Neuron (in vitro differentiated cells): ENCODE data around the gene ARAP1.

Source experiments
- H2AFZ ChIP-seq: one replicate; pipeline ENCODE4 v1.6.1; 2013; ENCODE audit warnings: low read depth, mild to moderate bottlenecking, inconsistent platforms, low read length, moderate library complexity
- H3K27me3 ChIP-seq: one replicate; pipeline ENCODE4 v1.6.1; 2013; ENCODE audit warnings: low read length; ENCODE audit not compliant: insufficient read depth
- H3K36me3 ChIP-seq: one replicate; pipeline ENCODE4 v1.6.1; 2013; ENCODE audit warnings: low read length; ENCODE audit not compliant: insufficient read depth
- H3K4me1 ChIP-seq: one replicate; pipeline ENCODE4 v1.6.1; 2013; ENCODE audit warnings: low read length; ENCODE audit not compliant: insufficient read depth
- H3K4me3 ChIP-seq: 2 replicates; pipeline ENCODE4 v1.5.1; 2013; ENCODE audit warnings: mild to moderate bottlenecking, low read length, moderate library complexity
- H3K9me3 ChIP-seq: one replicate; pipeline ENCODE4 v1.6.1; 2013; ENCODE audit warnings: low read length

The ARAP1 gene

DNA sequence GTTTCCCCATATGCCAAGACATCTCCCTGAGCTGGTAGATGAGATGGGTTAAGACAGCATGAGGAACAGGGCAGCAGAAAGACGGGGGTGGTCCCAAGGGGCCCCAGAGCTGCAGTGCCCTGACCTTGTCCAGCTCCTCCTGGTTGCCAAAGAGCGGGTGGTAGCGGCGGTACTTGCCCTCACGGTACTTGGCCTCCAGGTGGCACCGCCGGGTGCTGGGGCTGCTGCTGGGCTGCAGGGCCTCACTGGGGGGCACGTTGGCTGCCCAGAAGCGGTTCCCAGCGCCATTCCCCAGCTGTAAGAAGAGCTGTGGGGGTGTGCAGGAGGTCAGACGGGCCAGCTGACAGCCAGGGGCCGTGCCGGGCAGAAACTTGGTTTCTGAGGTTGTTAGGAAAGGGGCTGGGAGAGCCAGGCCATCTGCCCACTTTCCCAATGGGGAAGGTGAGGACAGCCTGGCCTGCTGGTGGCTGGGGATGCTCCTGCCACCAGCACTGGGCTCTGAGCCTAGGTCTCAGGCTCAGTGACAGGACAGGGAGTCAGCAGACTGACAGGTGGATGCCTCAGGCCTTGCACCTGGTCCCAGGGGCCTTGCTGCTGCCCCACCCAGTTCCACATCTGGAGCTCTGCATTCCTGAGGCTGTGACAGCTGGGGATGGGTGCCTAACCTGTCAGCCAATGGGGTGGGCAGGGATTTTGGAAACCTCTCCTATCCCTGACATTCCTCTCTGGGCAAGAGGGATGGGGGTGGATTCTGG is 48.0 kb downstream of the ARAP1 start:
- Histone ChIP-seq H3K36me3 (no peaks in the 10 kb centered on the region), H3K4me1 (peaks cover 7% of the 10 kb centered on the region), H3K9me3 (no peaks in the 10 kb centered on the region)

DNA sequence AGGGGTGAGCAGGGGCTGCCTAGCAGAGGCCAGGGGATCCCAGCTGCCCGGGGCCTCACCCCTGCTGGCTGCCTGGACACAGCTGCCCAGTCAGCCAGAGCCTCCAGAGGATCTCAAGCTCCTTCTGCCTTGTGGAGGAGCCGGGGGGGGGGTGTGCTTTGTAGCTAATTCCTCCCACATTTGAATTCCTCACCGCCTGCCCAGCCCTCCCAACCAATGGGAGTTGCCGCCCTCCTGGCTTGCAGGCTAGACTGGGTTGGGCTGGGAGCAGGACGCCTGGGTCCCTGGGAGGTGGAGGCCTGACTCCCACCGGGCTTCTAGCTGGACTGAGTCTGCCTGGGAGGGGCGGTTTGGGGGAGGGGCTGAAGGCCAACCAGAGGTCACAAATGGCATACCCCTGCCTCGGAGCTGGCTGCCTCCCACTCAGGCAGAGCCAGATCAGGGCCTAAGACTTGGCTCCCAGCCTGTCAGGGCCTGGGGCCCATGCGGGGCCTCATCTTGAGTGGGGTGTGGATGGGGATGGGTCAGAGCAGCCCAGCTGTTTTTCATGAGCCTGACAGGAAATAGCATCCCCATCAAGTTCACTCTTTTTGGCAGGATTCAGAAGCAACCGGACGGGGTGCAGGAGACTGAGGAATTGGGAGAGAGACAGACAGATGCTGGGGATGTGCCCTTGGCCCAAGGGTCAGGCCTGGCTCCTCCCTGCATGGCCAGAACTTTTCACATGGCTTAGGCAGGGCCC is 48.8 kb downstream of the ARAP1 start:
- Histone ChIP-seq H2AFZ (no peak overlapping the region), H3K27me3 (no peaks in the 10 kb centered on the region), H3K9me3 (no peaks in the 10 kb centered on the region), H3K4me1 (peaks cover 7% of the 10 kb centered on the region), H3K4me3 (no peak overlapping the region), H3K36me3 (no peaks in the 10 kb centered on the region)

More for the DNA sequence above, 48.0 kb downstream of the ARAP1 start:
- Histone ChIP-seq H3K4me3 (no peak overlapping the region), H2AFZ (no peak overlapping the region), H3K27me3 (no peaks in the 10 kb centered on the region)

DNA sequence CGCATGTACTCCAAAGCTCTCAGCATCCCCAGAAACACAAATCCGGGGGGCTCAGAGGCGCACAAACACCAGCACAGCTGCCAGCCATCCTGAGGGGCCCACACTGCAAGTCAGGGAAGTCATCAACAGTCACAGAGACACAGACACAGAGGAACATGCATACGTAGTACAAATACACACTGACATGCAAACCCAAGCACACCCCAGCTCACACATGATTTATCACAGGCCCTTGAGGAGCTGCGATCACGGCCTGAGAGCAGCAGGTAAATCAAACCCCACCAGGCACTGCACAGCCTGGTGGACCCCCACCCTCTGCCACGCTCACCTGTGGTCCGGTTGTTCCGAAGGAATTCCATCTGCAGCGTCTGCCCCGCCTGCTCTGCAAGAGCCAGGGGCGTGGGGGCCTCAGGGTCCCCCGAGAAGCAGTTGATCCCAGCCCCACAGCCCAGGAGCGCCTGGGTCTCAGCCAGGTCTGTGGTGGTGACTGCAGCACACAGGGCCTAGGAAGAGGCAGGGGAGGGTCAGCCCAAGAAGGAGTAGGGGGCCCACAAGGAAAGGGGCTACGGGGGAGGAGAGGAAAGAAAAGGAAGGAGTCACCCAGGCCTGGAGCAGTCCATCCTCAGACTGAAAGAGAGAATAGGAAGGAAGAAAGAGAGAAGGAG is 49.5 kb downstream of the ARAP1 start:
- Histone ChIP-seq H3K9me3 (no peaks in the 10 kb centered on the region), H3K4me3 (no peak overlapping the region), H3K36me3 (no peaks in the 10 kb centered on the region), H2AFZ (no peak overlapping the region), H3K27me3 (no peaks in the 10 kb centered on the region), H3K4me1 (peaks cover 7% of the 10 kb centered on the region)

DNA sequence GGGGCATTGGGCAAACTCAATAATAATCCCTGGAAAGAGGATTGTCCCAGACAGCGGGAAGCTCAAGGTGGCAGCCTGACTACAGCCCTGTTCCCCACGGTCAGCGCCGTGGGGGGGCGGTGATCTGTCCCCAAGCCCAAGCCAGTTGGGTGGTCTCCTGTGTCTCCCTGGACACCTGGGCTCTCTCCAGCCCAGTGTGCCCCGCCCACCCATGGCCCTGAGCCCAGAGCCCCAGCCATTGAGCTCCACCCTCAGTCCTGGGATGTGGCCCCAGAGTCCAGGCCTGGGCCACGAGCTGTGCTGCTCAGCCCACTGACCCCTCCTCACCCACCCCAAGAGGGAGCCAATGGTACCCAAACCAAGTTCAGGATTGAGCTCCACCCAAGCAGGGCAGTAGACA is 50.1 kb downstream of the ARAP1 start:
- Histone ChIP-seq H3K4me3 (no peak overlapping the region), H3K36me3 (no peaks in the 10 kb centered on the region), H3K27me3 (no peaks in the 10 kb centered on the region), H2AFZ (no peak overlapping the region), H3K9me3 (no peaks in the 10 kb centered on the region), H3K4me1 (peaks cover 7% of the 10 kb centered on the region)

DNA sequence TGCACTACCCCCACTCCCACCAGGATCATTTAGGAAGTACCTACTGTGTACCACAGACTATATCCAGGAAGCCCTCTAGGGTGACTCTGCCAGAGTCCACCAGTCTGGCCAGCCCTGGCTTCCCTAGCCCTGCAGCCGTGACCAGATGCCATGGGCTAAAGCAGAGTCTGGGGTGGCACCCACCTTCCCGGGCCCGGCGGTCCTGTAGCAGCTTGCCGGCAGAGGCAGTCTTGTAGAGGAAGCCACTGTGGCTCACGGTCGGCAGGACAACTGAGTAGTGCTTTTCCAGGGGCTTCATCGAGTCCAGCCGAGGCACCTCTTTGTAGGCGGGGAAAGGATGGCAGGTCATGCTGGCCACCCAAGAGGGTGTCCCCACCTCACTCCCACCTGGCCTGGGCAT is 50.7 kb downstream of the ARAP1 start:
- no peak overlapping the region for H2AFZ ChIP-seq
- no peaks in the 10 kb centered on the region for H3K27me3 ChIP-seq
- peaks cover 7% of the 10 kb centered on the region for H3K4me1 ChIP-seq
- no peaks in the 10 kb centered on the region for H3K9me3 ChIP-seq
- H3K36me3 ChIP-seq = peaks cover under 1% of the 10 kb centered on the region
- no peak overlapping the region for H3K4me3 ChIP-seq

DNA sequence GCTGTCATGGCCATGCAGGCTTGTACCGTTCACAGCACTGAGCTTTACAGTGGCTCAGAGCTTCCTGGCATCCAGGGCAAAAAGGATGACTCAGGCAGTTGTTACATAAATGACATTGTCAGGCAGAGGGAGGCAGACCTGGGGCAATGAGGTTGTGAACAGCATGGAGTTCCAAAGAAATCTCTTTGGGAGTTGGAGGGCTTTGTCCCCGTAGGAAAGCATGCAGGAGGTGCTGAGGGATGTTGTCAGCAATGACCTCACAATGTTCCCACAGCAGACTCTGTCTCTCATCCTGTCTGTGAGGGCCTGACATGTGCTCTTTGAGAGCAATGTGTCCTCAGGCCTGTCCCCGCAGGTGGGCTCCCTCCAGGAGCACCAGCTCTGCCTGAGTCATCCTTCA is 52.1 kb downstream of the ARAP1 start:
- H3K36me3 ChIP-seq = peaks cover 9% of the 10 kb centered on the region
- no peaks in the 10 kb centered on the region for H3K27me3 ChIP-seq
- no peak overlapping the region for H3K4me3 ChIP-seq
- no peak overlapping the region for H2AFZ ChIP-seq
- no peaks in the 10 kb centered on the region for H3K9me3 ChIP-seq
- H3K4me1 ChIP-seq = peaks cover 7% of the 10 kb centered on the region

DNA sequence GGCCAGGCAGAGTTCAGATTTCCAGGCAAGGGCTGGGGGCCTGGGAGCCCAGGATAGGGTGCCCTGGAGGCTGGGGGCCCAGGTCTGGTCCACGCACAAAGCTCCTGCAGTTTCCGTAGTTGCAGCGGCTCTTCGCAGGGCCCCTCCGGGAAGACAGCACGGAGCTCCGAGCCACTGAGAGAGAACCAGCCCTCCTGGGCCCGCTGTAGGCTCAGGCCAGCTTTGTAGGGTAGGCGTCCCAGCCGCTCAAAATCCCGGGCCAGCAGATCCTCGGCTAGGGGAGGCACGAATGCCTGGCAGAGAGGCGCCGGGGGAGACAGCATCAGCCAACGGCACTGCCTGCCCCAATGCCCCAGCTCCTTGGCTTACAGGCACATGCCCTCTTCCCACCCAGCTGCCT is 54.4 kb downstream of the ARAP1 start:
- Histone ChIP-seq H3K4me1 (no peaks in the 10 kb centered on the region), H3K36me3 (peaks cover 20% of the 10 kb centered on the region), H3K27me3 (no peaks in the 10 kb centered on the region), H2AFZ (no peak overlapping the region), H3K9me3 (no peaks in the 10 kb centered on the region), H3K4me3 (no peak overlapping the region)

DNA sequence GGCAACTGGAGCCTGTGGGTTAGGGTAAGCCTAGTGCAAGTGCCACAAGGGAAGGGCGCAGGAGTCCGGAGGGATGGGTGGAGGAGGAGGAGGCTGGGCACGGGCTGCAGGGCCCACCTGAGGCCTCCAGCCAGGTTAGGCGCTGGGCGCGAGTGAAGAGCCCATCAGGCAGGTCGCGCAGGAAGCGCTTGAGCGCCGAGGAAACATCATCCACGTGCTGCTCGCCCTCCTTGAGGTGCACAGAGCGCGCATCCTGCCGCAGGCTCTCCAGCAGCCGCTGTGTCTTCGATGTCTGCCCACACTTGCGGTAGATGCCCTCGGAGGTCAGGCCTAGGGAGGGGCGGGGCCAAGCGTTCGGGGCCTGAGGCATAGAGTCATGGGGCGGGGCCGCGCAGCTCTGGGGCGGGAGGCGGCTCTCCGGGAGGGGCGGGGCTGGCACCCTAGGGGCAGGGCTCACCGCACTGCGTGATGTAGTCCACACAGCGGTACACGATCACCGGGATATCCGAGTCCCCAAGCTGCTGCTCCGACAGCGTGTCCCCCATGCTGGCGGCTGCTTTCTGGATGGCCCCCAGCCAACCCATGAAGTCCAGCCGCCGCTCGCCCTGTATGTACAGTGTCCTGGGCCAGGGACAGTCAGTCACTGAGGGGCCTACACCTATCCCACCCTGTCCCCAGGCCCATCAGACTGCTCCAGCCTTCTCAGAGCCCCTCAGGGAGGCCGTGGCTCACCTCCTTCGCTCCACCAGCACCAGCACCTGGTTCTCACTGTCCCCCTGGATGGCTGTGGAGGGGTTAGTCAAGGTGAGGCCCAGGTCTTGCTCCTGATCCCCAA is 55.1 kb downstream of the ARAP1 start:
- Histone ChIP-seq H3K36me3 (peaks cover 23% of the 10 kb centered on the region), H3K27me3 (no peaks in the 10 kb centered on the region), H3K4me3 (no peak overlapping the region), H3K4me1 (no peaks in the 10 kb centered on the region), H3K9me3 (no peaks in the 10 kb centered on the region), H2AFZ (no peak overlapping the region)

DNA sequence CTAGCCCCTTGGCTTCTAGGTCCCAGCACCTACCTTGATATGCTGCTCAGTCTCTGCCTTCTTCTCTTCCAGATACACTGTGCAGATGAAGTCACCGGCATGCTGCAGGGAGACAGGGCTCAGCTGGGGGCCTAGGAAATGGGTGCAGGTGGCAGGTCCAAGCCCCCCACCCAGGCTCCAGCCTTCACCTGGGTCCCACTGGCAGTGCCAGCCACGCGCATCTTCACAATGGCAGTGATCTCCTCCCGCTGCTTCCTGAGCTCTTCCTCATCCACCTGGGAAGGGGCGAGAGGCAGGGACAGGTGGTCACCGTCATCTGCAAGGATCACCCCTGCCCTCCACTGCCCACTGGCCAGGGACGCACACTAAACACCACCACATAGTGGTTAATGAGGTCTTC is 56.9 kb downstream of the ARAP1 start:
- Histone ChIP-seq H3K4me1 (no peaks in the 10 kb centered on the region), H3K4me3 (no peak overlapping the region), H2AFZ (no peak overlapping the region), H3K27me3 (no peaks in the 10 kb centered on the region), H3K9me3 (no peaks in the 10 kb centered on the region), H3K36me3 (peaks cover 27% of the 10 kb centered on the region)

DNA sequence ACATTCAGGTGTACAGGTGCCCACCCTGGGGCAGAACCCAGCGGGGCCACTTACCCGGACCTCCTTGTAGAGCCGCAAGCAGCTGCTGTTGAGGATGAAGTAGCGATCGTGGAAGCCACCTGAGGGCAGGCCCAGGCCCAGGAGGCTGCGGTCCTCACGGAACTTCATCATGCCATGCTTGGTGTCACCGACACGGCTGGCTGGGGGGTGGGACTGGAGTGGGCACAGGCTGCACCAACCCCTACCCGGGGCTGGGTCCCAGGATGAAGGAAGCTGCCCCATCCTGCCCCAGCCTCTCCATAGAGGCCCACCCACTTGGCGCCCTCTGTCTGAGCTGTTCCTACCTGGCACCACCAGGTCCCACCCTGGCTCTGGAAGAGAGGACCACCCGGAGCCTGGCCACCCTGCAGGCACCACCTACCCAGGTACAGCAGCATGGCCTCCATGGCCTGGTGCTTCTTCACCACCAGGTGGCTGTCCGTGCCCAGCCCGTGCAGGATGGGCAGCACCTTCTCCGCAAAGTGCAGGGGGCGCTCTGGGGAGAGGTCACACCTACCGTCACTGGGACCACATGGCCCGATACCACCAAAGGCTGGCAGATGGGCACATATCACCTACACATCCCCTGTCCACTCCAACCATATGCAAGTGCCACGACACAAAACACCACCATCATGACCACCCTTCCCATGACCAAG is 58.8 kb downstream of the ARAP1 start:
- H3K27me3 ChIP-seq = no peaks in the 10 kb centered on the region
- no peaks in the 10 kb centered on the region for H3K4me1 ChIP-seq
- H3K36me3 ChIP-seq = peaks cover 29% of the 10 kb centered on the region
- H3K4me3 ChIP-seq = no peak overlapping the region
- no peaks in the 10 kb centered on the region for H3K9me3 ChIP-seq
- no peak overlapping the region for H2AFZ ChIP-seq

DNA sequence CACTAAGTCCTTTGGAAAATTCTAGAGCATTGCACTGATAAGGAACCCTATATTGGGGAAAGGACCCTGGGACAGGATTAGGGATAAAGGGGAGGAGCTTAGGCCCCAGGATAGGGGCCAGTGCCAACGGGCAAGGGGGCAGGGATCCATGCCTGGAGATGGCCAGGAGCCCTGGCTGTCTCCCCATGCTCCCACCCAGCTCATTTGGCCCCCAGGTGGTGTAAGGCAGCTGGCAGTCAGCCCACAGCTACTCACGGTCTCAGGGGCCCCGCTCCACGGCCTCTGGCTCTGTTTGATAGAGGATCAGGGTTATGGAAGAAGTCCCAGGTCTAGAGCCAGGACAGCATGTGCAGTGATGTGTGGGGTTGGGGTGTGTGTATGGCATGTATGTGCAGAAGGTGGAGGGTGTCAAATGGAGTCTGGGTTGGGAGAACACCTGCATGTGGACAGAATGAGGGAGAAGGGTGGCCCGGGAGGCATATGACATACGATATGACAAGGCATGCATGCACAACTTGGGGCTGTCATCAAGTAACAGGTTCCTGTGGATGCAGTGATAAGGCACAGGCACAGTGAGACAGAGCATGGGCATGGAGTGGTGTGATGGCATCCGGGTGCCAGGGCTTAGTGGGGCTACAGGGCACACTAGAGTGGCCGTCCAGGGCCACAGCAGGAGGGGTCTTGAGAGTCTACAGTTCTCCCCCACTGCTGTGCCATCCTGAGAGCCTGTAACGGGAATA is 59.5 kb downstream of the ARAP1 start:
- Histone ChIP-seq H3K27me3 (no peaks in the 10 kb centered on the region), H3K4me3 (no peak overlapping the region), H3K36me3 (peaks cover 29% of the 10 kb centered on the region), H2AFZ (no peak overlapping the region), H3K9me3 (no peaks in the 10 kb centered on the region), H3K4me1 (no peaks in the 10 kb centered on the region)

DNA sequence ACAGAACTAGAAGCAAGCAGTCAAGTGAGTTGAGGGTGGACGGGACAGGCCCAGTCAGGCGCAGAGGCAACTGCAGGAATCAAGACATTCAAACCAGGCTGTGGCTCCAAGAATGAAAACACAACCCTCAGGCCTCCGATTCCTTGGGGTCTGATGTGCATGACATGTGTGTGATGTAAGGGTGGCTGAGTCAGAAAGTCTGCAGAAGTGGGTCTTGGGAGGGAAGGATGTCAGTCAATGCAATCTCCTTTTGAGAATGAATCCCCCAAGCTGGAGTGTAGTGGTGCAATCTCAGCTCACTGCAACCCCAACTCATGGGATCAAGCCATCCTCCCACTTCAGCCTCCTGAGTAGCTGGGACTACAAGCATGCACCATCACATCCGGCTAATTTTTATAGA is 62.0 kb downstream of the ARAP1 start:
- H3K27me3 ChIP-seq = no peaks in the 10 kb centered on the region
- H3K4me3 ChIP-seq = no peak overlapping the region
- peaks cover 28% of the 10 kb centered on the region for H3K36me3 ChIP-seq
- H3K9me3 ChIP-seq = no peaks in the 10 kb centered on the region
- H3K4me1 ChIP-seq = no peaks in the 10 kb centered on the region
- H2AFZ ChIP-seq = no peak overlapping the region
